Ectodermal cell (in vitro differentiated cells): ENCODE measurements around the gene FIS1. TPM values are rescaled to one million over a fixed set of nuclear protein-coding genes. Genes with fewer than 3 reads are reported as not detected.
A peak's percentile ranks its signal among the peaks of the same experiment; 100 is the strongest.
"Not testable (repeated sequence)": the region's sequence is repeated elsewhere in the genome, so short reads cannot be mapped to it uniquely, and the experiment has no call there.

Experiments
- H3K27ac ChIP-seq: 2 replicates; pipeline ENCODE4 v1.7.0; 2013; ENCODE audit warnings: mild to moderate bottlenecking, low read depth, low read length; ENCODE audit not compliant: insufficient read depth, poor library complexity, severe bottlenecking
- H3K27me3 ChIP-seq: 2 replicates; pipeline ENCODE4 v1.7.0; 2013; ENCODE audit warnings: mild to moderate bottlenecking, low read length; ENCODE audit not compliant: insufficient read depth, control insufficient read depth, poor library complexity, severe bottlenecking
- H3K36me3 ChIP-seq: one replicate; pipeline ENCODE4 v1.7.0; 2013; ENCODE audit warnings: low read length; ENCODE audit not compliant: control insufficient read depth, insufficient read depth
- H3K4me1 ChIP-seq: one replicate; pipeline ENCODE4 v1.7.0; 2013; ENCODE audit warnings: low read length; ENCODE audit not compliant: control insufficient read depth, insufficient read depth
- H3K4me3 ChIP-seq: 2 replicates; pipeline ENCODE4 v1.7.0; 2013; ENCODE audit warnings: low read depth, low read length, control low read depth; ENCODE audit not compliant: insufficient read depth
- H3K9me3 ChIP-seq: 2 replicates; pipeline ENCODE4 v1.7.0; 2013; ENCODE audit warnings: mild to moderate bottlenecking, low read length, moderate library complexity; ENCODE audit not compliant: control insufficient read depth
- WGBS, 2 experiments: methylation state at CpG; one replicate each; pipeline ENCODE4 v1.1.7; 2013; ENCODE audit warnings: missing lambda C conversion rate in 2 of 2; 5-methylcytosine and 5-hydroxymethylcytosine counted together
- polyA plus RNA-seq, 4 experiments: library from polyadenylated mRNA; stranded (reverse); fragments of 50-300 nt; gene quantifications; one replicate each; pipeline ENCODE4 v1.2.3, GENCODE V29; 2013

Gene FIS1
- polyA plus RNA-seq (2013, experiment 1 of 4) = 117 TPM
- 110 TPM for polyA plus RNA-seq (2013, experiment 2 of 4)
- polyA plus RNA-seq (2013, experiment 3 of 4) = 102 TPM
- polyA plus RNA-seq (2013, experiment 4 of 4) = 107 TPM

- no peaks in the 10 kb centered on the region for H3K36me3 ChIP-seq
- 0 to 1% methylated on average over 45 of the region's 45 CpGs for WGBS, 2 experiments
- H3K4me1 ChIP-seq = no peaks in the 10 kb centered on the region
- H3K27ac ChIP-seq = peak within 1 kb of the TSS; percentile 22
- H3K4me3 ChIP-seq = peak within 1 kb of the TSS; percentile 100
- H3K9me3 ChIP-seq = no peaks in the 10 kb centered on the region
- no peaks in the 10 kb centered on the region for H3K27me3 ChIP-seq
These were observed at the start of gene FIS1 for GRCh38 chr7:101244375-101245146. TSS of gene FIS1 (minus strand) at chr7:101245081. CDS start at chr7:101245004, 77 bp downstream.

GRCh38 chr7:101294039-101294831 is 49.4 kb upstream of the FIS1 start:
- H3K9me3 ChIP-seq = no peaks in the 10 kb centered on the region
- no peaks in the 10 kb centered on the region for H3K4me1 ChIP-seq
- WGBS, 2 experiments = 8 to 15% methylated on average over 12 of the region's 12 CpGs
- H3K36me3 ChIP-seq = no peaks in the 10 kb centered on the region
- no peak overlapping the region for H3K4me3 ChIP-seq
- no peak overlapping the region for H3K27ac ChIP-seq
- peaks cover 21% of the 10 kb centered on the region for H3K27me3 ChIP-seq

- not testable (repeated sequence) for H3K27ac ChIP-seq, H3K4me1 ChIP-seq, H3K4me3 ChIP-seq, H3K36me3 ChIP-seq, H3K9me3 ChIP-seq
- peaks cover 13% of the 10 kb centered on the region for H3K27me3 ChIP-seq
- WGBS, 2 experiments = 48 to 53% methylated on average over 16 of the region's 16 CpGs
These were observed 48.5 kb upstream of the FIS1 start for GRCh38 chr7:101293069-101294021.

GRCh38 chr7:101292566-101292965 is 47.7 kb upstream of the FIS1 start:
- H3K36me3 ChIP-seq, H3K27ac ChIP-seq, H3K4me1 ChIP-seq, H3K4me3 ChIP-seq, H3K9me3 ChIP-seq: not testable (repeated sequence)
- WGBS, 2 experiments = 77 to 80% methylated on average over 5 of the region's 5 CpGs
- H3K27me3 ChIP-seq = peaks cover 11% of the 10 kb centered on the region

GRCh38 chr7:101290186-101291037 is 45.5 kb upstream of the FIS1 start:
- H3K27me3 ChIP-seq = peaks cover 11% of the 10 kb centered on the region
- WGBS, 2 experiments = 36 to 40% methylated on average over 17 to 18 of the region's 18 CpGs
- not testable (repeated sequence) for H3K36me3 ChIP-seq

GRCh38 chr7:101289687-101290086 is 44.8 kb upstream of the FIS1 start:
- H3K4me1 ChIP-seq, H3K9me3 ChIP-seq, H3K4me3 ChIP-seq, H3K27ac ChIP-seq, H3K36me3 ChIP-seq: not testable (repeated sequence)
- 84 to 91% methylated on average over 3 to 4 of the region's 4 CpGs for WGBS, 2 experiments
- H3K27me3 ChIP-seq = peaks cover 11% of the 10 kb centered on the region

More at GRCh38 chr7:101290186-101291037, 45.5 kb upstream of the FIS1 start:
- H3K4me1 ChIP-seq, H3K4me3 ChIP-seq, H3K27ac ChIP-seq, H3K9me3 ChIP-seq: not testable (repeated sequence)

GRCh38 chr7:101288439-101288838 is 43.6 kb upstream of the FIS1 start:
- Histone ChIP-seq H3K9me3 (no peaks in the 10 kb centered on the region), H3K4me1 (no peaks in the 10 kb centered on the region), H3K4me3 (no peak overlapping the region), H3K27ac (no peak overlapping the region), H3K27me3 (peaks cover 5% of the 10 kb centered on the region), H3K36me3 (no peaks in the 10 kb centered on the region)
- WGBS, 2 experiments = 95 to 96% methylated on average over 3 of the region's 3 CpGs

- H3K4me1 ChIP-seq = no peaks in the 10 kb centered on the region
- no peaks in the 10 kb centered on the region for H3K9me3 ChIP-seq
- no peaks in the 10 kb centered on the region for H3K36me3 ChIP-seq
- H3K27me3 ChIP-seq = no peaks in the 10 kb centered on the region
- WGBS, 2 experiments = 91 to 92% methylated on average over 5 to 6 of the region's 6 CpGs
- H3K27ac ChIP-seq = no peak overlapping the region
- no peak overlapping the region for H3K4me3 ChIP-seq
These were observed 42.2 kb upstream of the FIS1 start for GRCh38 chr7:101287032-101287431.

- not testable (repeated sequence) for H3K4me1 ChIP-seq, H3K27ac ChIP-seq, H3K27me3 ChIP-seq, H3K4me3 ChIP-seq, H3K36me3 ChIP-seq, H3K9me3 ChIP-seq
- WGBS, 2 experiments = 85 to 86% methylated on average over 3 of the region's 3 CpGs
These were observed 41.0 kb upstream of the FIS1 start for GRCh38 chr7:101285880-101286279.
